Prostate gland (tissue), 2 donors: ENCODE results near the gene SIRT4. TPM values are rescaled to one million over a fixed set of nuclear protein-coding genes. Genes with fewer than 3 reads are reported as not detected.

Experiments
- DNase-seq: peaks from one replicate; pipeline ENCODE4 v3.0.0-alpha.2; 2019; ENCODE audit warnings: low spot score
- H3K27ac ChIP-seq, 2 donors: fragments of 200-600 bp; sonication (generic); 2 replicates each; pipeline ENCODE4 v1.5.1; 2017 to 2019
- H3K27me3 ChIP-seq: fragments of 200-600 bp; sonication (generic); replicated peaks from 2 replicates; pipeline ENCODE4 v1.5.1; 2019; ENCODE audit not compliant: insufficient read depth
- H3K36me3 ChIP-seq, 2 donors: fragments of 200-600 bp; sonication (generic); 1 replicate in 1 of 2; 2 replicates in 1 of 2; pipeline versions ENCODE4 v1.5.1 to v1.8.1; 2017 to 2019
- H3K4me1 ChIP-seq: fragments of 200-600 bp; sonication (generic); replicated peaks from 2 replicates; pipeline ENCODE4 v1.5.1; 2019
- H3K4me3 ChIP-seq, 2 donors: fragments of 200-600 bp; sonication (generic); 2 replicates each; pipeline ENCODE4 v1.5.1; 2017 to 2019
- H3K9me3 ChIP-seq: fragments of 200-600 bp; sonication (generic); 2 replicates; pipeline ENCODE4 v1.5.1; 2017
- CTCF ChIP-seq, 4 experiments: fragments of 200-600 bp in 2 of 4; fragments of 450-650 bp in 2 of 4; sonication (generic) in 2 of 4; IDR thresholded peaks; 1 replicate in 3 of 4; 2 replicates in 1 of 4; pipeline ENCODE4 v1.5.1; 2016 to 2019; ENCODE audit warnings: antibody characterized with exemption in 4 of 4, mild to moderate bottlenecking in 2 of 4, moderate library complexity in 2 of 4
- POLR2A ChIP-seq: fragments of 450-650 bp; IDR thresholded peaks from one replicate; pipeline ENCODE4 v1.6.1; 2016; ENCODE audit warnings: antibody characterized with exemption, mild to moderate bottlenecking
- POLR2AphosphoS5 ChIP-seq: sonication (generic); formaldehyde crosslinking; IDR thresholded peaks from one replicate; pipeline ENCODE4 v1.6.1; 2017; ENCODE audit warnings: antibody characterized with exemption
- WGBS: methylation state at CpG from one replicate; pipeline ENCODE4 v1.1.5; 2018; 5-methylcytosine and 5-hydroxymethylcytosine counted together
- intact Hi-C: fragments of 100-400 bp; cut with DNase I; formaldehyde crosslinking; loops from one replicate; pipeline ENCODE4 v1.14.2; 2022
- total RNA-seq, 2 donors: library from RNA; depleted of rRNA; stranded (reverse); fragments of >200 nt; gene quantifications; one replicate each; pipeline ENCODE4 v1.1.0, GENCODE V29; 2016

The SIRT4 gene
- total RNA-seq, 2 donors from 2014 or later, result 0.96 to 2.2 TPM

- intact Hi-C loops, result no loop called here
- no peak for DNase-seq
- Histone ChIP-seq H3K4me1 (no peaks in the 10 kb centered on the region), H3K36me3 (no peaks in the 10 kb centered on the region), H3K4me3 (no peak overlapping the region), H3K9me3 (no peaks in the 10 kb centered on the region), H3K27me3 (no peaks in the 10 kb centered on the region), H3K27ac (no peak overlapping the region)
- TF ChIP-seq POLR2AphosphoS5, result no peak
- no peak for TF ChIP-seq CTCF (IDR thresholded peaks at IDR 0.05)
- TF ChIP-seq POLR2A, result no peak
- WGBS, result 90% methylated on average over 3 of the region's 15 CpGs
Measured at GRCh38 chr12:120346031-120346430, 43.9 kb downstream of the SIRT4 start.

DNA sequence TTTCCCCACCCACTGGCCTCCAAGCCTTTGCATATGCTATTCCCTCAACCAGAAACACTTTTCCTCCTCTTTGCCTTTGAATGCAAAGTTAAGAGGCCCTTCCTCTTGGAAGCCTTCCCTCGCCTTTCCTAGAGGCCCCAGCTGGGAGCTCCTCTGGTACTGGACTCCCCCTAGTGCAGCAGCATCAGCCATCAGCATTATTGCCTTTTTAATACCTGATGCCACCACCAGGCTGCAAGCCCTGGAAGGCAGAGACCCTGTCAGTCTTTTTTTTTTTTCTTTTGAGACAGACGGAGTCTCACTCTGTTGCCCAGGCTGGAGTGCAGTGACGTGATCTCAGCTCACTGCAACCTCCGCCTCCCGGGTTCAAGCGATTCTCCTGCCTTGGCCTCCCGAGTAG, 44.6 kb downstream of the SIRT4 start:
- no peak overlapping the region for H3K4me3 ChIP-seq
- H3K27ac ChIP-seq, result no peak overlapping the region
- no peaks in the 10 kb centered on the region for H3K4me1 ChIP-seq
- 93% methylated on average over 7 of the region's 7 CpGs for WGBS
- TF ChIP-seq POLR2AphosphoS5 (no peak), CTCF (IDR thresholded peaks at IDR 0.05) (no peak), POLR2A (no peak)
- no peaks in the 10 kb centered on the region for H3K9me3 ChIP-seq
- DNase-seq, result no peak
- no peaks in the 10 kb centered on the region for H3K27me3 ChIP-seq
- intact Hi-C loops, result no loop called here
- H3K36me3 ChIP-seq, result no peaks in the 10 kb centered on the region

- Histone ChIP-seq H3K4me3 (no peak overlapping the region), H3K27ac (no peak overlapping the region), H3K36me3 (no peaks in the 10 kb centered on the region), H3K27me3 (no peaks in the 10 kb centered on the region), H3K9me3 (no peaks in the 10 kb centered on the region), H3K4me1 (no peaks in the 10 kb centered on the region)
- no peak for DNase-seq
- WGBS, result 92% methylated on average over 11 of the region's 11 CpGs
- intact Hi-C loops, result no loop called here
- TF ChIP-seq CTCF (IDR thresholded peaks at IDR 0.05) (no peak), POLR2A (no peak), POLR2AphosphoS5 (no peak)
Measured at GRCh38 chr12:120347766-120348165, 45.6 kb downstream of the SIRT4 start.

DNA sequence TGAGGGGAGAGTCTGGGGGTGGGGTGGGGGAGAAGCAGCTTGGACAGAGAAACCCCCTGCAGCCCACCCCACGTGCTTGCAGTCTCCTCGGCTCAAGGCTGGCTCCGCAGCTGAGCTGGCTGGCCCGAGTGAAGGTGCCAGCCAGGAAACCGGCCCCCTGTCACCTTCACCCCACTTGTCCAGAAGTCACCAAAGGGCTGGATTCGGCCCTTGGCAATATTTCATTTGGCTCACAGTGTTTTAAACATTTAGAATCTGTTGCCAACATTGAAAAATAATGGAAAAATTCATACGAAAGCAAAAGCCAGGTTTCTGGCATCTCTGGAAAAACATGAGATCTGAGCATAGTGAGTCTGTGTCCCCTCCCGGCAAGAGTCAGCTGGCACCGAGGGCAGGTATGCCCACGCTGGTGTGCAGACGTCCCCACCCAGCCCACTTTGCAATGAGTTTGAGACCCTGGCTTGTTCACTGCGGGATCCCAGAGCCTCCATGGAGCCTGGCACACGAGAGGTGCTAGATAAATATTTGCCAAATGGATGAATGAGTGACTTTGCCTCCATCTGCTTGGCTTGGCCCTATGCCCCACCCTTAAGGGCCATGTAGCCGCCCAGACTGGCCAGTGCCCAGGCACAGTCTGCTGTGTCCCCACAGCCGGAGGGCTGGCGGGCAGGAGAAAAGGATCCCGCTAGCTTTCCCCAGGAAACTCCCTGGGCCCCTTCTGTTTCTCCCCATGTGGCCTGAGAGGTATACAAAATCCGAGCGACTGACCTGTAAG, 48.6 kb downstream of the SIRT4 start:
- H3K27ac ChIP-seq, result no peak overlapping the region
- H3K4me3 ChIP-seq, result no peak overlapping the region
- peak; percentile 38 for DNase-seq

DNA sequence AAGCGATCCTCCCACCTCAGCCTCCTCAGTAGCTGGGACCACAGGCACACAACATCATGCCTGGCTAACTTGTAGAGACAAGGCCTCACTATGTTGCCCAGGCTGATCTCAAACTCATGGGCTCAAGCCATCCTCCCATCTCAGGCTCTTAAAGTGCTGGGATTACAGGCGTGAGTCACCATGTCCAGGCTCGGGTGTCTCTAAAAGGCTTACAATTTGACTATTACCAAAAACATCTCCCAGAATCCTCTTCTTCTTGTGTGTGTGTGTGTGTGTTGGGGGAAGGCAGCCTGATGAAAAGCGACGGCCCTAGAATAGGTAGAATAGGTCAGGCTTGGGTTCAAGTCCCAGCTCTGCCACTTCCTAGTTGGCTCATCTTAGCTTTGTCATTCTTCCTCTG, 50.0 kb downstream of the SIRT4 start:
- no peak for DNase-seq
- intact Hi-C loops, result no loop called here
- no peaks in the 10 kb centered on the region for H3K36me3 ChIP-seq
- H3K4me1 ChIP-seq, result no peaks in the 10 kb centered on the region
- no peak overlapping the region for H3K4me3 ChIP-seq
- H3K9me3 ChIP-seq, result no peaks in the 10 kb centered on the region
- H3K27me3 ChIP-seq, result no peaks in the 10 kb centered on the region
- no peak overlapping the region for H3K27ac ChIP-seq
- TF ChIP-seq POLR2AphosphoS5 (no peak), POLR2A (no peak), CTCF (IDR thresholded peaks at IDR 0.05) (no peak)
- WGBS, result 77% methylated on average over 5 of the region's 5 CpGs

More for the DNA sequence above, 48.6 kb downstream of the SIRT4 start:
- 70% methylated on average over 19 of the region's 19 CpGs for WGBS
- no peaks in the 10 kb centered on the region for H3K9me3 ChIP-seq
- intact Hi-C loops, result no loop called here
- TF ChIP-seq POLR2AphosphoS5 (peak; percentile 58), POLR2A (no peak)
- H3K27me3 ChIP-seq, result no peaks in the 10 kb centered on the region
- no peaks in the 10 kb centered on the region for H3K4me1 ChIP-seq
- H3K36me3 ChIP-seq, result no peaks in the 10 kb centered on the region
